WERI-Rb-1 (cell line): ENCODE results near the gene KANSL1.

Source experiments
- DNase-seq: peaks from one replicate; pipeline ENCODE4 v3.0.0-alpha.2; 2020
- H3K27ac ChIP-seq: fragments of 250-450 bp; sonication (Bioruptor Pico); 2 replicates; pipeline ENCODE4 v1.5.1; 2020; ENCODE audit warnings: mild to moderate bottlenecking, moderate library complexity
- H3K27me3 ChIP-seq: fragments of 250-450 bp; sonication (Bioruptor Pico); 2 replicates; pipeline ENCODE4 v1.5.1; 2021; ENCODE audit warnings: mild to moderate bottlenecking, low read depth, moderate library complexity; ENCODE audit not compliant: insufficient read depth, severe bottlenecking
- H3K36me3 ChIP-seq: fragments of 250-450 bp; sonication (Bioruptor Pico); 2 replicates; pipeline ENCODE4 v1.5.1; 2020; ENCODE audit warnings: mild to moderate bottlenecking, moderate library complexity
- H3K4me3 ChIP-seq: 2 replicates; pipeline ENCODE4 v1.5.1; 2011; ENCODE audit warnings: low read depth, mild to moderate bottlenecking, control low read depth, low read length
- H3K9me3 ChIP-seq: fragments of 250-450 bp; sonication (Bioruptor Pico); 2 replicates; pipeline ENCODE4 v1.5.1; 2021; ENCODE audit warnings: mild to moderate bottlenecking, moderate library complexity; ENCODE audit not compliant: severe bottlenecking
- TF ChIP-seq, protein P1 (sequence below): IDR thresholded peaks from 2 replicates; pipeline ENCODE4 v1.5.1; 2011; ENCODE audit warnings: low read depth, mild to moderate bottlenecking, control low read depth, inconsistent platforms, low read length

The KANSL1 gene

DNA sequence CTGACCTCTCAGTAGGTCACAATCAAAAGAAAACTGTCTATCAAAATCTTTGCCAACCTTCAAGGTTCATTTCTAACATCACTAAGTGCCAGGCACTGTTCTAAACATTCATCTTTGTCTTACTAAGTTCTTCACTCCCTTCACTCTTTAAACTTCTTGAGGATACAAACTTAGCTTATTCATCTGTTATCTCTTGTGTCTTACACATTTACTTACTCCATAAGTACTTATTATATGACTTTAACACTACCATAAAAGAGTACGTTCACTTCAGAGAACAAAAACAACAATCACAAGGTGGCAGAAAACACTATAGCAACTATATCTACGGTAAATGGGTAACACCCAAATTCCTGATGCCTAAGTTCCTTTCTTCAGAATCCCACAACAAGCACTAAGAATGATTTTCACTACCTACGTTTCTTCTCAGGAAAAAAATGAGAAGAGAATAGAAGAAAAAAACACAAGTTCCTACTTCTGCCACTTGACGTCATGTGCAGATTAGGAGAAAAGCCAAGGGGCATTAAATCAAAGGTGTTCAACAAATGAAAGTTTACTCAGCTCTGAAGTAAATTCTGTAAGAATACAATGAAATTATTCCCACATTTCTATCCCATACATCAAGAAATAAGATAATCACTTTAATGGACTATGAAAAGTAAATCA is 29.2 kb downstream of the KANSL1 start:
- Histone ChIP-seq H3K9me3 (no peaks in the 10 kb centered on the region), H3K36me3 (peaks cover 40% of the 10 kb centered on the region), H3K4me3 (no peak overlapping the region), H3K27ac (peak overlapping the region; percentile 4; the same call in 1 of the 2 replicates), H3K27me3 (no peaks in the 10 kb centered on the region)
- no peak for DNase-seq
- TF ChIP-seq, protein P1, sequence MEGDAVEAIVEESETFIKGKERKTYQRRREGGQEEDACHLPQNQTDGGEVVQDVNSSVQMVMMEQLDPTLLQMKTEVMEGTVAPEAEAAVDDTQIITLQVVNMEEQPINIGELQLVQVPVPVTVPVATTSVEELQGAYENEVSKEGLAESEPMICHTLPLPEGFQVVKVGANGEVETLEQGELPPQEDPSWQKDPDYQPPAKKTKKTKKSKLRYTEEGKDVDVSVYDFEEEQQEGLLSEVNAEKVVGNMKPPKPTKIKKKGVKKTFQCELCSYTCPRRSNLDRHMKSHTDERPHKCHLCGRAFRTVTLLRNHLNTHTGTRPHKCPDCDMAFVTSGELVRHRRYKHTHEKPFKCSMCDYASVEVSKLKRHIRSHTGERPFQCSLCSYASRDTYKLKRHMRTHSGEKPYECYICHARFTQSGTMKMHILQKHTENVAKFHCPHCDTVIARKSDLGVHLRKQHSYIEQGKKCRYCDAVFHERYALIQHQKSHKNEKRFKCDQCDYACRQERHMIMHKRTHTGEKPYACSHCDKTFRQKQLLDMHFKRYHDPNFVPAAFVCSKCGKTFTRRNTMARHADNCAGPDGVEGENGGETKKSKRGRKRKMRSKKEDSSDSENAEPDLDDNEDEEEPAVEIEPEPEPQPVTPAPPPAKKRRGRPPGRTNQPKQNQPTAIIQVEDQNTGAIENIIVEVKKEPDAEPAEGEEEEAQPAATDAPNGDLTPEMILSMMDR: no peak

DNA sequence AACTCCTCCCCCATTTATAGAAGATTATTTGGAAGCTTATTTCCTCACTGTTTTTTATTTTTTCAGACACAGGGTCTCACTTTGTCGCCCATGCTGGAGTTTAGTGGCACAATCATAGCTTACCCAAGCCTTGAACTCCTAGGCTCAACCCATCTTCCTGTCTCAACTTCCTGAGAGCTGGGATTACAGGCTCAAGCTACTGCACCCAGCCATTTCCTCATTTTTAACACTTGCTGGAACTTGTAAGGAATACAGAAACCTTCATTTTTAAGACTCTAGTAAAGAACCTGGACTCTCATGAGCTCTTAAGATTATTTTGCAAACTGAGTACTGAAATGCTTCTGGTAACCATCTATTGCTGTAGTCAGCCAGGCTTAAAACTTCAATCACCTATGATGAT is 29.9 kb downstream of the KANSL1 start:
- Histone ChIP-seq H3K36me3 (peaks cover 32% of the 10 kb centered on the region), H3K27ac (no peak overlapping the region), H3K4me3 (no peak overlapping the region), H3K27me3 (no peaks in the 10 kb centered on the region), H3K9me3 (no peaks in the 10 kb centered on the region)
- TF ChIP-seq, protein P1: no peak
- DNase-seq: no peak

DNA sequence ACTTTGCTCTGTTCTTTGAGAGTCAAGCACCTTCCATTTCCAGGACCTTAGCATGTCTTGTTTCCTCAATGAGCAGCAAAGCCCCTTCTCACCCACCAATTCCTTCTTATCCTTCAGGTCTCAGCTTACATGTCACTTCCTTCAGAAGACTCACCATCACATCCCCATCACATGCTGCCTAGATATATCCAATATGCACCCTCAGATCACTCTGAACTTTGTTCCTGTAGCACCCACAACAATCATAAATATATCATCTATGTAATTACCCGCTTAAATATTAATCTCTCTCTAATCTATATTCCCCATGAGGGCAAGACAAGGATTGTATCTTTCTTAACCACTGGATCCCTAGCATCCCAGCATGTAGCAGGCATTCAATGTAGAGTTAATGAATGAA is 30.4 kb downstream of the KANSL1 start:
- TF ChIP-seq, protein P1: no peak
- Histone ChIP-seq H3K9me3 (no peaks in the 10 kb centered on the region), H3K36me3 (peaks cover 28% of the 10 kb centered on the region), H3K27ac (no peak overlapping the region), H3K27me3 (no peaks in the 10 kb centered on the region), H3K4me3 (no peak overlapping the region)
- no peak for DNase-seq

DNA sequence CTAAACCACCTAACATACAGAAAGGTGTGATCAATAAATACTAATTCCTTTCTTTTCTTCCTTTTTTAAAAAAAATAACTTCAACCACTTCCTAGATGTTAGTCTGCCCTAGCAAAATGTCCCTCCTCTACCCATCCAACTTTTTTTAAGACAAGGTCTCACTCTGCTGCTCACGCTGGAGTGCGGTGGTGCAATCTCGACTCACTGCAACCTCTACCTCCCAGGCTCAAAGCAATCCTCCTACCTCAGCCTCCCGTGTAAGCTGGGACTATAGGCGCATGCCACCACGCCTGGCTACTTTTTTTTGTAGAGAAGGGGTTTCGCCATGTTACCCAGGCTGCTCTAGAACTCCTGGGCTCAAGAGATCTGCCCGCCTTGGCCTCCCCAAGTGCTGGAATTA is 33.1 kb downstream of the KANSL1 start:
- Histone ChIP-seq H3K27me3 (no peaks in the 10 kb centered on the region), H3K36me3 (peaks cover 14% of the 10 kb centered on the region), H3K4me3 (no peak overlapping the region), H3K27ac (no peak overlapping the region), H3K9me3 (no peaks in the 10 kb centered on the region)
- DNase-seq: no peak
- TF ChIP-seq, protein P1: no peak

DNA sequence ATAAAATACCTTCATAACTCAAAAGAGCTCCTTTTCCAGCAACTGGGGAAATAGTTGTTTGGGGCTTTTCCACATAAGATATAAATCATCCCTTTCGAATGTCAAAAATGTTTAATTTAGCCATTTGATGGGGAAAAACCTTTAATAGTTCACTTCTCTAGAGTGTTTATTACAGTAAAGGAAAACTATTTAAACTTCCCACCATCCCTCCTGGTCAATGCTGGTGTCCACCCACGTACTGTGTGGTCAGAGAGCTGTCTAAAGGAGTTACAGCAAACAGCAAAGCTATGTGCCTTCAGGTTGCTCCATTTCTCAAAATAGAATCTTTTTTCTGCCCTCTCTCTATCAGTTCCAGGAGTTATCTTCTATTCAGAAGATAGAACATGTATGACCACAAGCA is 33.5 kb downstream of the KANSL1 start:
- H3K9me3 ChIP-seq: no peaks in the 10 kb centered on the region
- DNase-seq: no peak
- H3K27me3 ChIP-seq: no peaks in the 10 kb centered on the region
- H3K27ac ChIP-seq: peak overlapping the region; percentile 86
- TF ChIP-seq, protein P1: no peak
- H3K4me3 ChIP-seq: no peak overlapping the region
- H3K36me3 ChIP-seq: peaks cover 12% of the 10 kb centered on the region
